HG03280 (cell line): ENCODE results near the gene ENSA.
"Not testable (repeated sequence)": the region's sequence is repeated elsewhere in the genome, so short reads cannot be mapped to it uniquely, and the experiment has no call there.

Experiments
- ATAC-seq: cut with Tn5 transposase; IDR thresholded peaks from one replicate; pipeline ENCODE4 v1.9.1; 2021; ENCODE audit warnings: mild to moderate bottlenecking, moderate library complexity; ENCODE audit not compliant: unreplicated experiment

The ENSA gene, protein sequence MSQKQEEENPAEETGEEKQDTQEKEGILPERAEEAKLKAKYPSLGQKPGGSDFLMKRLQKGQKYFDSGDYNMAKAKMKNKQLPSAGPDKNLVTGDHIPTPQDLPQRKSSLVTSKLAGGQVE

DNA sequence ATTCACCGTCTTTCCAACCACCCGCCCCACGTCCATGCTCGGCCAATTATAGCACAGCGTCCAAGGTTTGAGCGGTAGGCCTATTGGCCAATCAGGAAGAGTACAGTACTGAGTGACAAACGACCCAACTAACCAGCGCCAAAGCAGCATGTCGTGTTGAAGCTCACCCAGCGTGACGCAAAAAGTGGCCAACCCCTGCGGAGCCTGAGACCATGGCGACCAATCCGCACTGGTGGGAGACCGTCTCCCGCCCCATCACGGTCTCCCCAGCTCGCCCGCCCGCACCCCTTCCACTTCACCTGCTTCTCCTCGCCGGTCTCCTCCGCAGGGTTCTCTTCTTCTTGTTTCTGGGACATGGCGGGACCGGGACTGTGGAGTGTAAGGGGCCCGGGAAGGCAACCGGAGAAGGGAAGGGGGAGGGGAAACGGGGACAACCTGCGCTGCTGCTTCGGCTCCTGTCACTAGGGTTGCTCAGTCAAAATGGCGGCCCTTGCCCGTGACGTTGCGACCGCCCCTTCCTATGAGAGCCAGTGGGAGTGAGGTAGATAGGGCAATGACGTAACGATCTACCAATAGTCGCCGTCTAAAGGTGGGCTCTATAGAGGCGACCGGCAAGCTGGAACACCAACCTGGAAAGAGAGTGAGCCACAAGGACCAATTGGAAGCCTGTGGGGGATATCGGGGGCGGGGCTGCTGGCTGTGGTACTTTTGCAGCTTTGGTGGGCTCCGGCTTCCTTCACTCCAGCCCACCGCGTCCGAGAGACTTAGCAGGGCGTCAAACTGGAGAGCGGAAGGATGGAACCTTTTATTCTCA lies at the start of gene ENSA:
ENSA (minus strand) TSS at position 498 of the 814 bp plus-strand sequence; CDS start at position 356, 142 bp downstream.
- ATAC-seq = peak; percentile 90

- no peak for ATAC-seq
Measured at GRCh38 chr1:150678988-150679387, 49.6 kb upstream of the ENSA start.

- no peak for ATAC-seq
Measured at GRCh38 chr1:150674881-150675280, 45.5 kb upstream of the ENSA start.

GRCh38 chr1:150663321-150663720 lies 33.9 kb upstream of the ENSA start:
- ATAC-seq = no peak

- no peak for ATAC-seq
Measured at GRCh38 chr1:150662811-150663210, 33.4 kb upstream of the ENSA start.

DNA sequence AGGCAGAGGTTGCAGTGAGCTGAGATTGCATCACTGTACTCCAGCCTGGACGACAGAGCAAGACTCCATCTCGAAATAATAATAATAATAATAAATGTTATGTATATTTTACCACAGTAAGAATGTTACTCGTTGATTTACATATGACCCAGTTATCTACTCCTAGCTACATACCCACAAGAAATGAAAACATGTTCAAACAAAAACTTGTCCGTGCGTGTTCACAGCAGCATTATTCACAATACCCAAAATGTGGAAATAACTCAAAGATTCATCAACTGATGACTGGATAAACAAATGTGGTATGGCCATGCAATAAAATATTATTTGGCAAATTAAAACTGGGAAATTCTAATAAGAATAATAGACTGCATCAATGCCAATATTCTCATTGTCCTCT lies 31.7 kb upstream of the ENSA start:
- ATAC-seq = no peak

- ATAC-seq = no peak
Measured at GRCh38 chr1:150660584-150660983, 31.2 kb upstream of the ENSA start.

- not testable (repeated sequence) for ATAC-seq
Measured at GRCh38 chr1:150657064-150657463, 27.7 kb upstream of the ENSA start.

GRCh38 chr1:150654635-150655034 lies 25.2 kb upstream of the ENSA start:
- ATAC-seq = not testable (repeated sequence)

DNA sequence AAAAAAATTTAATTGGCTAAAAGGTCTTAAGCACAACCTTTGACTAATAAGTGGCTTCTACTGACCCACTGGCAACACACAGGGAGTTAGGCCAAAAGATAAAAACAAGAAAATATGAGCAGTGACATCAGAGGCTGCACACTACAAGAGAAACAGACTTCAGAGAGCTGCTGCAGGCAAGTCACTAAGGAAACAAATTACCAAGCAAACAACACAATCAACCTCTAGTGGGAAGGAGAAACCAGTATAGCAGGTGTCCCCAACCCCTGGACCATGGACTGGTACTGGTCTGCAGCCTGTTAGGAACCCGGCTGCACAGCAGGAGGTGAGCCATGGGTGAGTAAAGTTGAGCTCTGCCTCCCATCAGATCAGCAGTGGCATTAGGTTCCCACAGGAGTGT lies 20.8 kb upstream of the ENSA start:
- ATAC-seq = no peak

- no peak for ATAC-seq
Measured at GRCh38 chr1:150649441-150650075, 20.1 kb upstream of the ENSA start.

DNA sequence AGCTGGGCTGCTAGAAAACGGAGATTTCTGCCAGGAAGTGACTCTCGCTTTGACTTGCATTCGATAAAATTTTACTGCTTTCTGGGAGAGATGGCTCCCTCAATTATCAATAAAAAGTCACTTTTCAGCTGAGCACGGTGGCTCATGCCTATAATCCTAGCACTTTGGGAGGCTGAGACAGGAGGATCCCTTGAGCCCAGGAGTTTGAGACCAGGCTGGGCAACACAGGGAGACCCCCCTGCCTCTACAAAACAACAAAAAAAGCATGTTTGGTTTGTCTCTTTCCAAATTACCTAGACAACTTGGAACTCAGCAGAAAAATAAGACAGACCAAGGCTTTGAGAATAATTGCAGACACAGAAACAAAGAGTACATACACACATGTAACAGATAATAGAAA lies 12.9 kb upstream of the ENSA start:
- no peak for ATAC-seq

DNA sequence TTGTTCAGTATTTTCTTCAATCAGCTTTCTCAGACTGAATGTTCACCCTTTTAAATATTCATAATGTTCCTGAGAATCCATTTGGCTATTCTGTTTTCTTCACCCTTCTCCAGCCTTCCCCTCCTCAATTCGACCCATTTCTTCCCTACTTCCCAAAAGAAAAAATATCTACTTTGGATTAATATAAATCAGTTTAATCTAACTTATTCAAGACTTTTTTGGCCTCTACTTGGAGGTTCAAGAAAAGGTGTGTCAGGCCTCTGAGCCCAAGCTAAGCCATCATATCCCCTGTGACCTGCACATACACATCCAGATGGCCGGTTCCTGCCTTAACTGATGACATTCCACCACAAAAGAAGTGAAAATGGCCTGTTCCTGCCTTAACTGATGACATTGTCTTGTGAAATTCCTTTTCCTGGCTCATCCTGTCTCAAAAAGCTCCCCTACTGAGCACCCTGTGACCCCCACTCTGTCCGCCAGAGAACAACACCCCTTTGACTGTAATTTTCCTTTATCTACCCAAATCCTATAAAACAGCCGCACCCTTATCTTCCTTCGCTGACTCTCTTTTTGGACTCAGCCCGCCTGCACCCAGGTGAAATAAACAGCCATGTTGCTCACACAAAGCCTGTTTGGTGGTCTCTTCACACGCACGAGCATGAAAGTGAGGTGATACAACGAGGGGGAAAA lies 11.9 kb upstream of the ENSA start:
- ATAC-seq = not testable (repeated sequence)

DNA sequence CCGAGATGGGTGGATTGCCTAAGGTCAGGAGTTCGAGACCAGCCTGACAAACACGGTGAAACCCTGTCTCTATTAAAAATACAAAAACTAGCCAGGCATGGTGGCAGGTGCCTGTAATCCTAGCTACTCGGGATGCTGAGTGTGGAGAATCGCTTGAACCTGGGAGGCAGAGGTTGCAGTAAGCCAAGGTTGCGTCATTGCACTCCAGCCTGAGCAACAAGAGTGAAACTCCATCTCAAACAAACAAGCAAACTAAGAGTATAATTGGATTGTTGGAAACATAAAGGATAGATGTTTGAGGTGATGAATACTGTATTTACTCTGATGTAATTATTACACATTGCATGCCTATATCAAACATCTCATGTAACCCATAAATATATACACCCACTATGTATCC lies 9.0 kb upstream of the ENSA start:
- not testable (repeated sequence) for ATAC-seq

- ATAC-seq = not testable (repeated sequence)
Measured at GRCh38 chr1:150634839-150635622, 5.6 kb upstream of the ENSA start.

DNA sequence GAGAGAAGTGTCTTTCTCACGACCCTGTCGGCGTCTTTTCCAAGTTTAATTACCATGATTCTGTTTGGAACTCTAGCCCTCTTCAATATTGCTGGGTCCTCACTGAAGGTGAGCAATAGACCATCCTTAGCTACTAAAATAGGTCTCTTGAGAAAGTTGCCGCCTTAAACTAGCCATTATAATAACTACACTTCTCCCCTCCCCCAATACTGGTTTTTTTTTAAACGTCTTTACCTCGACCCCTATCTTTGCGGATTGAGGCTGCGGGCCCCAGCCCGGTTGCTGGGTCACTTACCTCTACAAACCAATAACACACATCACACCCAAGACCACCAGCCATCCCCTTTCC lies 672 bp downstream of the ENSA start:
- ATAC-seq = no peak

DNA sequence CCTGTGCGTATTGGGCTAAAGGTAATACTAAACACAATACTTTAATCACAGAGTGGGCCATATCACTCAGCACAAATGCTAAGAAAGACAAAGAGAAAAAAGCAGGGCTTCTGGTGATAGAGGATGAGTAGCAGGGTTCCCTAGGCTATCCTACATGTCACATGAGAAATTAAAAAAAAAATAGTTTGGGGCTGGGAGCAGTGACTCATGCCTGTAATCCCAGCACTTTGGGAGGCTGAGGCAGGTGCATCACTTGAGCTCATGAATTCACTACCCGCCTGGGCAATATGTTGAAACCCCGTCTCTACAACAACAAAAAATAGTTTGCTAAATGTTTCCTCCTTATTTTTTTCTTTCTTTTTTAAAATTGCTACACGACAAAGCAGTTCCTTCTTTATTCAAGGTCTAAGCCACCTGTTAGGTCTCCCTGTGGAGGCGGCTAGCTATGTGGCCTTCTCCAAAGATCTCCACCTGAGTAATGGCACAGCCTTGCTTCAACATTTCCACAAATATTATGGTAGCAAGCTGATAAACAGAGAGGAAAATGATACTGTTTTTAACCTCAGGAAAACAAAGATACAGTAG lies 1.5 kb downstream of the ENSA start:
- no peak for ATAC-seq

DNA sequence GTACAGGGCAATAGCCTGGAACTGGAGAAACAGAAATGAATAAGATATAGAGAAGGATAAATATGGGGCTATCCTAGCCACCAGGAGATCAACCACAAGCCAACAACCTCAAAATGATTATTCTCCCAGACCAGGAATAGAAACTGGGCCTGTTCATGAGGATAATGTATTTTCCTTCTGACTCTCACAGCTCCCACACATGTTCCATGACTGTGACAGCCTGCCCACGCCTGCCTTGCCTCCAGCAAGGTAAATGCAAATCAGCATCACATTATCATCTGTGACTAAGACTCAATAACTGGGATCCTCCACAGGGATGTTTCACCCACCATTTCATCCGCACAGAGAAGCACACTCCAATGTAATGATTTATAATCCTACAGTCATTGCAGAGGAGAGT lies 3.3 kb downstream of the ENSA start:
- ATAC-seq = no peak

GRCh38 chr1:150624546-150624945 lies 4.9 kb downstream of the ENSA start:
- ATAC-seq = not testable (repeated sequence)

GRCh38 chr1:150624134-150624533 lies 5.3 kb downstream of the ENSA start:
- not testable (repeated sequence) for ATAC-seq
